GM21737 (cell line): ENCODE results near the gene FOSB.
"Not testable (repeated sequence)": the region's sequence is repeated elsewhere in the genome, so short reads cannot be mapped to it uniquely, and the experiment has no call there.

Experiments used
- ATAC-seq: cut with Tn5 transposase; IDR thresholded peaks from one replicate; pipeline ENCODE4 v1.9.1; 2021; ENCODE audit warnings: mild to moderate bottlenecking, moderate library complexity; ENCODE audit not compliant: unreplicated experiment

Gene FOSB

DNA sequence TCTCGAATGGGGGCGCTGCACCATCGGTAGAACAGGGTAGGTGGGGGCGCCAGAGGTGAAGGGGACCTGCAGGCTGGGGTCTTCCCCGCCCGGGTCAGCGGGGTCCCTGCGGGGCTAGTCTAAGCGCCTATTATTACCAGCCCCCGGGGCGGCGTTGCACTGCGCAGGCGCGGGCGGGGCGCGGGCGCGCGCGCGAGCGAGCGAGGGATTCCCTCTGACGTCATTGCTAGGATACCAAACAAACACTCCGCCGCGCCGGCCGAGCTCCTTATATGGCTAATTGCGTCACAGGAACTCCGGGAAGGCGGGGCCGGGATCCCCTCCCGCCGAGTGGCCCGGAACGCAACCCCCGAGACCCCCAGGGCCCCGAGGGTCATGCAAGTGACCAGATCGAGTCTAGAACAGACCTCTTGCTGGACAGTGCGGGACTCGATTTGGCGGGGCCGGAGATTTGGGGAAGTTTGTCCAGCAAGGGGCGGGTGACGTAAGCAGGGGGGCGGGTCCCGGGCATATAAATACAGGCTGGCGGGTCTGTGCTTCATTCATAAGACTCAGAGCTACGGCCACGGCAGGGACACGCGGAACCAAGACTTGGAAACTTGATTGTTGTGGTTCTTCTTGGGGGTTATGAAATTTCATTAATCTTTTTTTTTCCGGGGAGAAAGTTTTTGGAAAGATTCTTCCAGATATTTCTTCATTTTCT, at the start of gene FOSB:
TSS of gene FOSB (plus strand) at position 541 of the 703 bp plus-strand sequence. CDS start 591 bp downstream, outside the sequence.
- no peak for ATAC-seq

GRCh38 chr19:45418802-45419201, 49.0 kb upstream of the FOSB start:
- ATAC-seq = no peak

DNA sequence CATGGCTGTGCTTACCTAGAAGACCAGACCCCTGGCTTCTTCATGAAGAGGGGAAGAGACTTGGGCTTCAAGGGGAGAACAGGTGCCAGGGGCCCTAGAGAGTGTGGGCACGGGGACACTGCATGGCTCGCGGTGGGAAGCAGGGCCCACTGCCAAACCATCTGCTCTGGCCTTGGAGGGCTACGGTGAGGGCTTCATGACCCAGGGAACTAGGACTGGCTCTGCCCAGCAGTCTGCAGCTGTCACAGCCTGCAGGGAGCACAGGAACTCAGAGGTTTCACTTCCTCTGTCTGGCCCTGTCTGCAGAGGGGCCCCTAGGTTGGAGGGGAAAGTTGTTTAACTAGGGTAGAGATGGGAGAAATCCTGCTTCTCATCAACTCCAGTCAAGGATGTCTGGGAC, 48.4 kb upstream of the FOSB start:
- peak; percentile 46 for ATAC-seq

- no peak for ATAC-seq
These were observed 47.9 kb upstream of the FOSB start for GRCh38 chr19:45419895-45420294.

- ATAC-seq = no peak
These were observed 47.4 kb upstream of the FOSB start for GRCh38 chr19:45420356-45420755.

DNA sequence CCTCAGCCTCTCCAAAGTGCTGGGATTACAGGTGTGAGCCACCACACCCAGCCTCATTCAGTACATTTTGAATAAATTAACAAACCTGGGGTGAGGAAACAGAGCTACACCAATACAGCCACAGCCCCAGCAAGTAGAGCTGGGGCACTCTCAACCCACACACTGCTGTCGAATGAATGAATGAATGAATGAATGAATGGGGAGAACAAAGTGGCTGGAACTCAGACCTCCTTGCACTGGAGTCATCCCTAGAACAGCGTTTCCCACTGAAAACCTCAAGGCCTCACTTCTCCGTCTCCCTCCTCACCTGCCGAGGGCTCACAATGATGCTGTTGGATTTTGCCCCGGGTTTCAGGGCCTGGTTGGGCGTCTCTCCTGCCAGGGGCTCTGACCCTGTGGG, 46.9 kb upstream of the FOSB start:
- ATAC-seq = no peak

- ATAC-seq = no peak
These were observed 45.8 kb upstream of the FOSB start for GRCh38 chr19:45421947-45422498.

DNA sequence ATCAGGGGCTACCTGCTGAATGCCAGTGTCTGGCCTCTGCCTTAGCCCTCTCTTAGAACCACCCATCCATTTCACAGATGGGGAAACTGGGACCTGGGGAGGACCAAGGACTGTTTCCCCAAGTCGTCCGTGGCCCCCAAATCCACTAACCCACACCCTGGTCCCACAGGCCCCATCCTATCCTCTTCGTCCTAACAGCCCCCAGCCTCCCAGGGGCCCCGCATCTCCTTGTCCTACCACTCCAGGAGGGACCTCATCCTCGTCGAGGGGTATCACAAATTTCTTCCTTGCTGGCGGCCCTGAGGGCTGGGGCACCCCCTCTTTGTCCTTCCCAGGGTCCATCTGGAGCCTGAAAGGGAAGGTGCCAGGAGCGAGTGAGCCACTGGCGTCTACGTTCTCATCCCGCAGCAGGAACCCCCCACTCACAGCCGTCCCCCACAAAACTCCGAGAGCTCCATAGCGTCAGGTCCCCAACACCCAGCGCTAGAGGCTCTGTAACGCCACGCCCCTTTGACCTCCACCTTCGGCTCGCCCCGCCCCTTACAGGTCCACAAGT, 44.7 kb upstream of the FOSB start:
- no peak for ATAC-seq

GRCh38 chr19:45423589-45424190, 44.1 kb upstream of the FOSB start, which contains the start of gene ERCC1:
ERCC1 (minus strand) TSS chr19:45423917; CDS start chr19:45423374, 543 bp downstream.
- peak; percentile 61 for ATAC-seq

DNA sequence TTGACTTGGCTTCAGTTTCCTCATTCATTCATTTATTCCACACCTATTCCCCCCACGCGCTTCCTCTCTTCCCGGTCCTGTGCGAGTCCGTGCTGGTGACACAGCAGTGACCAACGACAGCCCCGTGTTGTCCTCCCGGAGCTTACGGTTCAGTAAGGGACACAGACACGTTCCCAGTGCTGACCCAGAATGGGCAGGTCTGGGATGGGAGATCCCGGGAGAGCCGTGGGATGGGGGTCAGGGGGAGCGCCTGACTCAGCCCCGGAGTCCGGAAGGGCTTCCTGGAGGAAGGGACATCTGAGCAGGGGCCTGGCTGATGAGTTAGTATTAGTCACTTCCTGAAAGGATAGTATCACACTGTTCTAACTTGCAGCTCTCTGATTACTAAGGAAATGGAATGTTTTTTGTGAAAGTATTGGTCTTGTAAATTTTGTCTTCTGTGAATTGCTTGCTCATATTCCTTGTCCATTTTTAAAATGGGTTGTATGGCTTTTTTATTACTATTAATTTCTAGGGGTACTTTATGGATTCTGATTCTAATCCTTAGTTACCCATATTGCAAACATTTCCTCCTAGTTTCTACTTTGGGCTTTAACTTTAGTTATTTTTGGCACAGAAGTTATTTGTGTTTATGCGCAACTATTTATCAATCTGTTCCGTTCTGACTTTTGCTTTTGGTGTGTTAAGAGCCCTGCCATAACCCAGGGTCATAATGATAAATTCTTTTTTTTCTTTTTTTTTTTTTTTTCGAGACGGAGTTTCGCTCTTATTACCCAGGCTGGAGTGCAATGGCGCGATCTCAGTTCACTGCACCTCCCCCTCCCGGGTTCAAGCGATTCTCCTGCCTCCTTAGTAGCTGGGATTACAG, 43.4 kb upstream of the FOSB start:
- peak; percentile 28 for ATAC-seq

GRCh38 chr19:45428384-45429231, 39.2 kb upstream of the FOSB start:
- no peak for ATAC-seq

DNA sequence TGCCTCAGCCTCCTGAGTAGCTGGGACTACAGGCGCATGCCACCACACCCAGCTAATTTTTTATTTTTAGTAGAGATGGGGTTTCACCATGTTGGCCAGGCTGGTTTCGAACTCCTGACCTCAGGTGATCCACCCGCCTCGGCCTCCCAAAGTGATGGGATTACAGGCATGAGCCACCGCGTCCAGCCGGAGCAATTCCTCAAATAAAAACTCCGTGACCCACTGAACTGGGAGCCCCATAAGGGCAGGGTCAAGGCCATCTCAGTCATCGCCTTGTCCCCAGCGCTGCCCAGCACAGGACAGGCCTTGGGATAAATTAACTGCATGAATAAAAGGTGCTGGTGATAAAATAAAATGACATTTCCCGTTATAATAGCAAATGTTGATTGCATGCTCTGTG, 37.9 kb upstream of the FOSB start:
- not testable (repeated sequence) for ATAC-seq

DNA sequence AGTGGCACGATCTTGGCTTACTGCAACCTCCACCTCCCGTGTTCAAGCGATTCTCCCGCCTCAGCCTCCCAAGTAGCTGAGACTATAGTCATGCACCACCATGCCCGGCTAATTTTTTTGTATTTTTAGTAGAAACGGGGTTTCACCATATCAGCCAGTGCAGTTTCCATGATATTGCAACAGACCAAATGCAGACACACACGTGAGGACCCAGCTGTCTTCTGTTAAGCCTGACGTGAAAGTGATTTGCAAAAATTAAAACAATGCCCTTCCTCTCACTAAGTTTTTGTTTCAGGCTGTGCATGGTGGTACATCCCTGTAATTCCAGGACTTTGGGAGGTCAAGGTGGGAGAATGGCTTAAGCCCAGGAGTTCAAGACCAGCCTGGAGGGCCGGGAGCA, 36.8 kb upstream of the FOSB start:
- not testable (repeated sequence) for ATAC-seq

DNA sequence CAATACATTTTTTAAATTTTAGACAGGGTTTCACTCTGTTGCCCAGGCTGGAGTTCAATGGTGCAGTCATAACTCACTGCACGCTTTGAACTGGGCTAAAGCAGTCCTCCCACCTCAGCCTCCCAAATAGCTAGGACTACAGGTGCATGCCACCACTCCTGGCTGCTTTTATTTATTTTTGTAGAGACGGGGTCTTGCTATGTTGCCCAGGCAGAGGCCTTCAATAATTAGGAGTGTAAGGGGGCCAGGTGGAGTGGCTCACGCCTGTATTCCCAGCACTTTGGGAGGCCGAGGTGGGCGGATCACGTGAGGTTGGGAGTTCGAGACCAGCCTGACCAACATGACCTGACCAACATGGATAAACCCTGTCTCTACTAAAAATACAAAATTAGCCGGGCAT, 35.3 kb upstream of the FOSB start:
- not testable (repeated sequence) for ATAC-seq

DNA sequence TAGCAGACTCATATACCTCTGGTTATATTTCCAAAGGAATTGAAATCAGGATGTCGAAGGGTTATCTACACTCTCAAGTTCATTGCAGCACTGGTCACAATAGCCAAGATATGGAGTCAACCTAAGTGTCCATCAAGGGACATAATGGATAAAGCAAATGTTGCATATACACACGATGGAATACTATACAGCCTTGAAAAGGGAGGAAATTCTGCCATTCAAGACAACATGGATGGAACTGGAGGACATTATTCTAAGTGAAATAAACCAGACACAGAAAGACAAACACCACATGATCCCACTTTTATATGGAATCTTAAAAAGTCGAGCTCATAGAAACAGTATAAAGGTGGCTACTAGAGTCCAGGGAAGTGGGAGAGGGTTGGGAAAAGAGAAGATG, 30.5 kb upstream of the FOSB start:
- no peak for ATAC-seq

GRCh38 chr19:45439190-45439568, 28.6 kb upstream of the FOSB start:
- no peak for ATAC-seq

DNA sequence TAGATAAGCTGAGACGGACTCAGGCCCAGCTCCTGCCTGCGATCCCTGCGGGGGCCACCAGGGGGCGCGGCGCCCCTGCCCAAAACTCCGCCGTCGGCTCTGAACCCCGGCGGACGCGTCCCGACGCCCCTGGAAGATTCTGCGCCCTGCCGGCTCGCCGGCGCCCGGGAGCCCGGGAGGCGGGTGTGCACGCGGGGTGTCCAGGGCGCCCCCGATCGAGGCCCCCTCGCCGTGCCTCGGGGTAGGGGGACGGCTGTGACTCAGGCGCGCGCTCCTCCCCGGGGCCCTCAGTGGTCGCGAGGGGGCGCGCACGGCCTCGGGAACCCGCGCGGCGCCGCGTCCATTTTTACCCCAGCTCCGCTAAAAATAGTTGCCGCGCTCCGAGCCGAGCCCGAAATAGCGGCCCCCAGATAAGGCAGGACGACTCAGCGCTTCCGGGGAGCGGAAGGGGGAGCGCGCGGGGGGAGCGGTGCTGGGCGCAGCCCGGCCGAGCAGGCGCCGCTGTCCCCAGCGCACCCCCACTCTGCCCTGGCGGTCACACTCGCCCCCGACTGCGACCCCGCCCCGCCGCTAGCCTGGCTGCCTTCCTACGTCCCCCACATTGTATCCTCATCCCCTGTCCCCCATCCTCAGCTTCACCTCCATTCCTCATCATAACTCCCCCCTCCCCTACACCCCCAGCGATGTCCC, 28.1 kb upstream of the FOSB start:
- ATAC-seq = peak; percentile 53

DNA sequence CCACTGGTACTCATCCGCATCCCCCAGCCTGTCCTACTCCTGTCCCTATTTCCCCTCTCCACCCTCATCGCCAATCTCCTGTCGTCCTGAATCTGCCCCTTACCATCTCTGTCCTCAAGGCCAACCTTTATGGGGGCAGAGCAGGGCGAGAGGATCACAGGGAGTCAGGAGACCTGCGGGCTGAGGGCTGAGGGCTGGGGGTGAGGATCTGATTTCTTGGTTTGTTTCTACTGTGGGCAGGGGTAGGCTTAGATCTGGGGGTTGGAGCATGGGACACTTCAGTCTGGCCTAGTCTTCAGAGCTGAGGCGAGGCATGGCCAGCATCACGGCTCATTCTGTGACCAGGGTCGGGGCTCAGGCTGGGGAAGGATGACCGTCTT, 27.5 kb upstream of the FOSB start:
- no peak for ATAC-seq

DNA sequence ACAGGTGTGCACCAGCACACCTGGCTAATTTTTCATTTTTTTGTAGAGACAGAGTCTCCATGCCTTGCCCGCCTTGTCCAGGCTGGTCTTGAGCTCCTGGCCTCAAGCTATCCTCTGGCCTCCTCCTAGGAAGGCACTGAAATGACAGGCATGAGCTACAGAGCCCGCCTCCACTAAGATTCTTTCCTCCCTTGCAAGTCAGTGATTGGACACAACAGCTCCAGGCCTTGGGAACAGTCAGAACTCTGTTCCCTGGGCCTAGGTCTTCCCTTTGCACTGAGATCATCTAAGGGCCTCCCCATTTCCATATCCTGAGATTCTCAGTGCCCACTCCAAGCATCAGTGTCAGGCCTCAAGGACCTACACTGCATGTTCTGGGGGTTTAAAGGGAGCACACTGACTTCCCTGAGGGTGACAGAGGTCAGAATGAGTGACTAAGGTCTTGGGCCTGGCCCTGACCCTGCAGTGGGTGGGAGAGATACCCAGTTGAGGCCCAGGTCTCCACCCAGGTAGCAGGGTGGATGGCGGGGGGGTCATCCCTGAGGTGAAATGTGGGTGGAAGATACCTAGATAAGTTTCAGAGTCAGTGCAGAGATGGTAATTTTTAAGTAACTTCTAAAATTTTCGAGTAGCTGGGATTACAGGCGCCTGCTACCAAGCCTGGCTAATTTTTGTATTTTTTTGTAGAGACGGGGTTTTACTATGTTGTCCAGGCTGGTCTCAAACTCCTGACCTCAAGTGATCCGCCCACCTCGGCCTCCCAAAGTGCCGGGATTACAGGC, 26.7 kb upstream of the FOSB start:
- ATAC-seq = no peak
